MM.1S (cell line): ENCODE measurements around the gene RHEB.

Experiments used
- CTCF ChIP-seq: fragments of 300-600 bp; sonication (generic); IDR thresholded peaks from 2 replicates; pipeline ENCODE4 v1.5.1; 2016; ENCODE audit warnings: antibody characterized with exemption, low read length, mixed read lengths
- EZH2 ChIP-seq: fragments of 300-600 bp; sonication (generic); optimal IDR thresholded peaks from 2 replicates; pipeline ENCODE3; 2017; ENCODE audit warnings: low read depth, mild to moderate bottlenecking, antibody characterized with exemption, low read length, mixed read lengths
- EZH2phosphoT487 ChIP-seq: fragments of 300-600 bp; sonication (generic); IDR thresholded peaks from 2 replicates; pipeline ENCODE4 v1.6.1; 2018; ENCODE audit warnings: antibody characterized with exemption, low read length

GRCh38 chr7:151420144-151420543 lies 99.6 kb downstream of the RHEB start:
- TF ChIP-seq CTCF (no peak), EZH2 (no peak), EZH2phosphoT487 (no peak)
